GM21737 (cell line): Measurements from ENCODE around the gene OGFR.

Experiments
- ATAC-seq: cut with Tn5 transposase; IDR thresholded peaks from one replicate; pipeline ENCODE4 v1.9.1; 2021; ENCODE audit warnings: mild to moderate bottlenecking, moderate library complexity; ENCODE audit not compliant: unreplicated experiment

Gene OGFR

DNA sequence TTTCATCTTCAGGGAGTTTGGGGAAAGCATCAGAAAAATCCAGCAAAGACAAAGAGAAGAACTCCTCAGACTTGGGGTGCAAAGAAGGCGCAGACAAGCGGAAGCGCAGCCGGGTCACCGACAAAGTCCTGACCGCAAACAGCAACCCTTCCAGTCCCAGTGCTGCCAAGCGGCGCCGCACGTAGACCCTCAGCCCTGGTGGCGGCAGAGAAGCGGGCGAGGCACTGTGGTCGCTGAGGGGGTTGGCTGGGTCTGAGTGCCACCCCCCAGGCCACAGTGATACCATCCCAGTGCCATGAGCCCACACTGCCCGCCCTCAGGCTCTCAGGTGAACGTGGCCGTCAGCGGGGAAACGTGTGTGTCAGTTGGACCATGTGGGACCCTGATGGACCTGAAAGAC lies 5.2 kb upstream of the OGFR start:
- no peak for ATAC-seq

DNA sequence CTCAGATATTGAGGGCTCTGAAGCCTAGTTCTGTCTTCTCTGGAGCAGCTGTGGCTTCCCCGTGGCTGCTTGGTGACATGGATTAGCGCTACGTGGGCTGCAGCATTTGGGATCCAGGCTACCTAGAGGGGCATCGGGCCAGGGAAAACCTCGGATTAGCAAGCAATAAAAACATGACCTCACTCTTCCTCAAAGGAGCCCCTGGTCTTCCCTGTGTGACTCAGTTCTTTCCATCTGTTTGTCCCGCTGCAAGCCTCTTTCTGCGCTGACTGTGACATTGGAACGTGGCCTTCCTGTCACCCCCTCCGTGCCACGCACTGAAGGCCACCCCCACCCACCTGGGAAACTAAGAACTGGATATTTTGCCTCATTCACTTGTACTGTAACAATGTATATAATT lies 4.8 kb upstream of the OGFR start:
- ATAC-seq, result no peak

DNA sequence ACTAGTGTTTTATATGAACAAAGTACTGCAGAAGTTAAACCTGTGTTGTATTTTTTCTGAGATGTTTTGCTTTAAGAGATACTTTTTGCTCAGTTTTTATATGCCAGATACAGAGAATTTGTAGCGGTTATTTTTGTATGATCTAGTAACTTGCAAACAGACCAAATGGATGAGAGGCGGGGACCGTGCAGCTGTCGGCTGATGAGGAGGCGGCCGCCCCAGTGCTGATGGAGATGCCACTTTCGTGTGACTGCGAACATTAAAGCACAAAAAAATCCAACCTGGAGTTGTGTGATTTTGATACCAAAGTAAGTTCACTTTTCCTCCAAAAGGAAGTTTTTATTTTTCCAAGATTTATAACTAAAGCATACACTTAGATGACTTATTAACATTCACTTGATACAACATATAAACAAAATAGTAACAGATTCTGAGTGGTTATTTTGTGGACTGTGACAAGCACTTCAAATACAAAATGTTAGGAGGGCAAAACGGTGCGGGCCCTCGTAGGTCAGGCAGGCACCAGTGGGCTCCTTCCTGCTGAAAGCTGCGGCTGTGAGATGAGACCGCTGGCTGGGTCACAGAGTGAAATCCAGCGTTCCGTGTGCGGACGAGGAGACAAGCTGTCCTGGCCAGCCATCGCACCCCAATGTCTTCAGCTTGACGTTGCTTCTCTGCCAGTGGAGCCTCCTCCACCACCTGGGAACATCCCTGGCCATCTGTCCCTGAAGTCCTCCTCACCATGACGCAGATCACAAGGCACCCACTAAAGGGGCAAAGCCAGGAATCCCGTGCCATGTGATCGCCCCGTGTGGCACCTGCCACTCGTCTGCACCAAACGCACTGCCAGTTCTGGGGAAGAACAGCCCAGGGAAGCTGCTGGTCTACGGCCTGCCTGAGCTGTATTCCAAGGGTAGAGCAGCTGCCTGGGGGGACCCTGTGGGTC lies 4.0 kb upstream of the OGFR start:
- ATAC-seq, result no peak

DNA sequence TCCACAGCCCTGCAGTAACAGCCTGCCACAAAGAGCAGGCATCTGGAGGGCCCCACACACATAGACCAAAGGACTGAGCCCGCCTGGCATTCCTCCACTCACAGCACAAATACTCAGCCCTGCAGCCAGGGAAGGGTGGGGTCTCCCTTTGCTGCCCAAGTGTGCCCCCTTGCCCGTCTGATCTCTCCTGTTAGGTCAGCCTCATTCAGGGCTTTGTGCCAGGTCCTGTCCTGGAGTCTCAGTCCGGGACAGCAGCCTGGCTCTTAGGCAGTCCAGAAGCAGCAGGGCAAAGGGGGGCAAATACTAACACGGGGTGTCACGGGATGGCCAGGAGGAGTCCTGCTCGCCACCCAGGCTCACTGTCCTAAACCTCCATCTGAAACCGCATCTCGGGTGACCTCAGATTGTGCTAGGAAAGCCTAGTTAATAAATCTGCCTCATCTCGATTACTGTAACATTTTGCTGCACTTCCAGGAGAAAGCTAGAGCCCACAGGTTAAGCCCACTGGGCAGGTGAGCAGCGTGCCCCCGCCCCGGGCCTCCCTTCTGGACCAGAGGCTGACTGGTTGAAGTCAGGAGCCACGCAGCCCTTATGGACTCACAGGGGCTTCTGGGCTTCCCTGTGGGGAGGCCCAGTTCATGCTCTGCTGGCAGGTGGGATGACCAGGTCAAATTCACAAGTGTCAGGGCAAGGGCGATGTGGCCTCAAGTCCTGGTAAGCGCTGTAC lies 3.2 kb upstream of the OGFR start:
- no peak for ATAC-seq

DNA sequence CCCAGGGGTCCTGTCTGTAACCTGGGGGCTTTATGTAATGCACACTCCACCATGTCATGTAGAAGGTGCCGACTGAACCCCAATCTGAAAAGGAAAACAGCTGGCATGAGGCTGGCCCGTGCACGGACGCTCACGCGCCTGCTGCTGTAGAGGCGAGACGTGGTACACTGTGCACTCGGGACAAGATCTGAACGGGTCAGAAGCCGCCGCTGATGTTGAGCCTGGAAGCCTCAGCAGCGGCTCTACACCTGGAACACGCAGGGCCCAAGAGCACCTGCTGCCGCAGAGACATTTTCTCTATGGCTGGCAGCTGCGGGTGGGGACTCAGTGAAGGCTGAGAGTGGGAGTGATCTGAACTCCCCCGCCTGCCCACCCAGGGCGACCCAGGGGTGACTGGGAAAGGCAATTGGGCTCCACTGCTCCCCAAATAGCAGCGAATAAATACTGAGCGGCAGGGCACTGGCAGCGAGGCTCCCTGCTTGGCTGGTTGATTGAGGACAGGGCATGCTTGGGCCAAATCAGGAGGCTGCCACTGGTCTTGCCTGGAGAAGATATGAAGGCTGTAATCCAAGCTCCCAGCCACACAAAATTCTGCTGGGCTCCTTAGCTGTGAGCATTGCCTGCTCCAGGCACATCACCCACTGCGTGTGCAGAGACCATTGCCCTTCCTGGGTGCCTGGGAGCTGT lies 2.5 kb upstream of the OGFR start:
- no peak for ATAC-seq

DNA sequence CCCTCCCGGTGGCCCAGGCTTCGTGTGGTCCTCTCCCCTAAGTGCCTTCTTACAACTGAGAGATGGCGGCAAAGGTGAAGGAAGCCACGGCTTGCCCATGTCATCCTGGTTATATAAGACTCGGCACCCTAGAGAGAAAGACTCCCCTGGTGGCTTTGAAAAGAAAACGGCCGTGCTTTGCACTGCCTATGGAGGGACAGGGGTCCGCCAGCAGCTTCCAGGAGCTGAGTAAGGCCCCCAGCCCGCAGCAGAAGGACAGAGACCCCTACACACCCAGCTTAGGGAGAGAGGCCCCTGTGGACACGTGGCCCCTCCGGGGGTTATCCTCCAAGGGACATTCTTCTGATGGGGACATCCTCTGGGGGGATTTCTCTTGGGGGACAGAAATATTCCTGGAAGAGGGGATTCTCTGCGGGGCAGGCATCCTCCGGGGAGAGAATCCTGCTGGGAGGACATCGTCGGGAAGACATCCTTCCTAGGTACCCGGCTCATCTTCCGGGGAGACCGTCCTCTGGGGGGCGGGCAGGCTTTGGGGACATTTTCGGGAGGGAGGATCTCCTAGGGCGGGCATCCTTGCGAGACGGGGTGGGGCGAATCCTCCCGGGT lies 511 bp upstream of the OGFR start:
- ATAC-seq, result no peak

DNA sequence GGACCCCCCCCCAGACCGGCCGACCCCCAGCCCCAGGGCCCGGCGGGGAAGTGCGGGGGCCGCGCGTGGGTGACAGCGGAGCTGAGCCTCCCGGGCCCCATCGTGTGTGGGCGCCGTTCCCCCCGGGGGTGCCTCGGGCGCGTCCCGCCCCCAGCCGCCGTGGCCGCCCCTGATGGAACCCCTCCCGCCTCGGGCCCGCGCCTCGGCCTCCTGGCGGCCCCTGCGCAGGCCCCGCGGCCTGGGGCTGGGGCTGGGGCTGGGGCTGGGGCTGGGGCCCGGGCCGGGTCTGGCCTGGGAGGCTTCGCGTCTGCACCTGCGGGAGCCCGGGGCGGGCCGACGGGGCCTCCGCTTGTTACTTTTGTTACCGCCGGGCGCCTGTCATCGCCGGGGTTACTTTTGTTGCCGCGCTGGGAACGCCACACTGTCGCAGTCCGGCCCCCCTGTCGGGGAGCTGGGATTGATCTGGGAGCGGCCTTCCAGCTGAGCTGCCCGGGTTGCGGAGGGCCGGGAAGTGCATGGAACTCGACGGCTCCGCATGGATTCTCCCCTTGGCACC lies 598 bp downstream of the OGFR start:
- no peak for ATAC-seq

DNA sequence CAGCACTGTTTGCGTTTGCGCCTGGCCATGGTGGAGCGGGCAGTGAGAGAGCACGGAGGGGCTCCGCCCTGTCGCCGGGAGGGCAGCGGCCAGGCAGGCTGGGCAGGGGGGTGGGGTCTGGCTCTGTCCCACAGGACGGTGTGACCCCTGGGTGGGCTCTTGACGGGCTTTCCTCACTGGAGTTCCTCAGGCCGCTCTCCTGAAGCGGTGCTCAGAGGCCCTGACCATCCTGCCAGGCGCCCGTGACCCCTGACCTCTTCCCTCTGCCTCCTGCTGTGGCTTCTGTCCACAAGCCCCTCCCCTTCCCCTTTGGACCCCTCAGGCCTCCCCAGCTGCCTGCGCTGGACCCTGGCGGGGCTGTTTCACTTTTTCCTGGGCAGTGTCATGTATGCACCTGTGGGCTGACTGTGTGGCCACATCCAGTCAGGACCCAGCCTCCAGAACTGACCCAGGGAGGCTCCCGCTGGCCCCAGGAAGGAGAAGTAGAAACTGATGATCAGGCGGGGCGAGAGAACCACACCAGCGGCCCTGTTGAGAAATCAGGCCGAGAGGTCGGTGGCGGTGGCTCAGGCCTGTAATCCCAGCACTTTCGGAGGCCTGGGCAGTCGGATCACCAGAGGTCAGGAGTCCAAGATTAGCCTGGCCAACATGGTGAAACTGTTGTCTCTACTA lies 1.2 kb downstream of the OGFR start:
- no peak for ATAC-seq

DNA sequence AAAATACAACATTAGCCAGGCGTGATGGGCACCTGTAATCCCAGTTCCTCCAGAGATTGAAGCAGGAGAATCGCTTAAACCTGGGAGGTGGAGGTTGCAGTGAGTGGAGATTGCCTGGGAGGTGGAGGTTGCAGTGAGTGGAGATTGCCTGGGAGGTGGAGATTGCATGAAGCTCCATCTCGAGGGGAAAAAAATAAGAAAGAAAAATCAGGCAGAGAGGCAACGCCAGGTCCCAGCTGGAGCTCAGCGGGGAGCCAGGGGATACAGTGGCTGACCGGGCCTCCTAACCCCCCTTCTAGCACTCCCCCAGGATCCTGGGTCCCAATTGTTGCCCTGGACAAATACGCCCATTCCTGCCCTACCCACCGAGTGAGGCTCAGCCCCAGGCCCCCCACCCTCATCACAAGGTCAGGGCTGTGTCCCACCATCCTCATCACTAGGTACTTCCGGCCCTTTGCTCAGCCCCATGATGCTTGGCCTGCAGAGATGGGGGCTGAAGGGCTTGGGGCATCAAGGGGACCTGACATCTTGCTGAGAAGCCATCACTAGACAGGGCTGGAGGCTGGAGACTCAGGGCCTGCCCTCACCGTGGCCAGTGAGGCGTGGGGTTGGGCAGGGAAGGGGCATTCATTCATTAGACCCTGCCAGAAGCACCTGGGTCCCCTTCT lies 1.9 kb downstream of the OGFR start:
- ATAC-seq, result no peak

DNA sequence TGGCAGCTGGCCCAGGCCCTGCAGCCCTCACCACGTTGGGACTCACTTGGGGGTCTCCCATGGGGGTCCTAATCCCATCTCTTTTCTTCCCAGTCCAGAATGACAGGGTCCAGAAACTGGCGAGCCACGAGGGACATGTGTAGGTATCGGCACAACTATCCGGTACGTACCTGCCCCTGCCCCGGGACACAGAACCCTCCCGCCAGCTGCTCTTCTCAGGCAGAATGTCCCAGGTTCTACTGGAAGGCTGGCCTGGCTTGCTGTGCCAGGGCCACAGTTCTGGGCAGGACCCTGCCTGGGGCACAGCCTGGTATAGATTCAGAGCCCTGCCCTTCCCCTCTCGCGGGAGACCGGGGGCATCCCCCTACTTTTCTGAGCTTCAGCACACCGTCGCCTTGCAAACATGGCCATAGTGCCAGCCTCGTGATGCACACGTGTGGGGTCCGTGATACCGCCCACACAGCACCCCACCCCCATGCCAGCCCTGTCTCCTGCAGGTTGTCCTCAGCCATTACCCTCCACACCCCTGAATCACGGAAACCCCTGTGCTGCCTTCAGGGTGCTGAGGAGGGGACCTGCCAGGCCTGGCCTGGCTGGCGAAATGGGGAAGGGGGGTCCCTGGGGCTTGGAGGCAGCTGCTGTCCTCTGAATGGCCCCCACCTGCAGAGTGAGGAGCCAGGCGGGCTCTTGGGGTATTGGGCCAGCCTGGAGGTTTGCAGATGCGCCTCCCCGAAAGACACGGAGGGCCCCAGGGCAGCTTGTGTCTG lies 3.0 kb downstream of the OGFR start:
- no peak for ATAC-seq

DNA sequence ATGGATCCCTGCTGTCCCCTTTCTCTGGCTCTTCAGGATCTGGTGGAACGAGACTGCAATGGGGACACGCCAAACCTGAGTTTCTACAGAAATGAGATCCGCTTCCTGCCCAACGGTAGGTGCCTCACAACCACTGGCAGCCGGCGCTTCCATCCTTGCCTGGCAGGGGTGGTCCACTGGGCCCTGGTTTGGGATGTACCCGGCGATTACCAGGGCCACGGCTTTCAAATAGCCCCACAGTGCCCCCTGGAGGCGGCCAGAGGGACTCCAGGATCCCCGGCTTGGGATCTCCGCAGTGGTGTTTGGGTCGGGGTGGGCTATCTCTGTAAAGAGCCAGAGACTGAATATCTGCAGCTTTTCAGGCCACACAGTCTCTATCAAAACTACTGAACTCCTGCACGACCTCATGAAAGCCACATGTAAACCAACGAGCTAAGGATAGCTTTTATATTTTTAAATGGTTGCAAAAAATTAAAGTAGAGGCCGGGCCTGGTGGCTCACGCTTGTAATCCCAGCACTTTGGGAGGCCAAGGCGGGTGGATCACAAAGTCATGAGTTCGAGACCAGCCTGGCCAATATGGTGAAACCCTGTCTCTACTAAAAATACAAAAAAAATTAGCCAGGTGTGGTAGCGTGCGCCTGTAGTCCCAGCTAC lies 3.7 kb downstream of the OGFR start:
- ATAC-seq, result no peak

DNA sequence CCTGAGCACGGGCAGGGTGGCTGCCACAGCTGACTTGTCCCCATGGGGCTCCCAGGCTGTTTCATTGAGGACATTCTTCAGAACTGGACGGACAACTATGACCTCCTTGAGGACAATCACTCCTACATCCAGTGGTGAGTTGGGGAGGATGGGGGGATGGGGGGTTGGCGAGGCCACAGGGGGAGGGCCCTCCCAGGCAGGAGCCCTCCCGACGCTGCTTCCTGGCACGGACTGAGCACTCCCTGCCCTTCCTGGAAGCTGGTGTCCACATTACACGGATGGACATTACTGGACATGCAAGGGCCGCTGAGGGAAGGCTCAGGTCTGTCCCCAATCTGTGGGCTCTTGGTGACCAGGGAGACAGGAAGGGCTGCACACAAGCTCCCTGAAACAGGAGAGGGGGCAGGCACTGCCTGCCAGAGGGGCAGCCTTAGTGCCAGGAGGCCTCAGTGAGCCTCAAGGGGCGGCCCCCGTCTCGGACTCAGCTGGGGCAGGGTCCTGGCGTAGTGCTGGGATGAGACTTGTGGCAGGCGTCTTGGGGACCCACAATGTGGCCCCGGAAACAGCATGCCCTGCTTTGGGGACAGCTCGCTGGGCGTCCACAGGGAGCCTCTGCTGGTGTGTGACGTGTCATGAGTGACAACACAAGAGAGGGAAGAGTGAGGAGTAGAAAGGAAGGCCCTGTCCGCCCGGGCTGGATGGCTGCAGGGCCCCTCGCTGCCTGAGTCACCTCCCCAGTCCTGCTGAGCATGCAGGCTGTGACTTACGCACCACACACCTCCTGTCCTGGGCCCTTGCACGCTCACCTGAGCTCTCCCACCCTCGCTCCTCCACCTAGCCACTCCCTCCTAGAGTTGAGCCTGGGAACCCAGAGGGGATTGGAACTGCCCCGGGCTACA lies 5.1 kb downstream of the OGFR start:
- no peak for ATAC-seq

DNA sequence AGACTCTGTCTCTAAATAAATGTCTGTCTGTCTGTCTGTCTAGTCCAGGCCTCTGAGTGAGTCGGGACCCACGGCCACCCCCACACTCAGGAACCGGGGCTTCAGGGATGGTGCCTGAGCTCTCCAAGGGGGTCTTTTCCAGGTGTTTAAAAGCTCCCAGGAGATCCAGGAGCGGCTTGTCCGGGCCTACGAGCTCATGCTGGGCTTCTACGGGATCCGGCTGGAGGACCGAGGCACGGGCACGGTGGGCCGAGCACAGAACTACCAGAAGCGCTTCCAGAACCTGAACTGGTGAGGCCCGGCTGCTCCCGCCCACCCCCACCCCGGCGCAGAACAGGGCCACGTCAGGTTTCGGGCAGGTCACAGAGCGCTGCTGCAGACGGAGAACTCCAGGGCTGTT lies 6.7 kb downstream of the OGFR start:
- ATAC-seq, result no peak

DNA sequence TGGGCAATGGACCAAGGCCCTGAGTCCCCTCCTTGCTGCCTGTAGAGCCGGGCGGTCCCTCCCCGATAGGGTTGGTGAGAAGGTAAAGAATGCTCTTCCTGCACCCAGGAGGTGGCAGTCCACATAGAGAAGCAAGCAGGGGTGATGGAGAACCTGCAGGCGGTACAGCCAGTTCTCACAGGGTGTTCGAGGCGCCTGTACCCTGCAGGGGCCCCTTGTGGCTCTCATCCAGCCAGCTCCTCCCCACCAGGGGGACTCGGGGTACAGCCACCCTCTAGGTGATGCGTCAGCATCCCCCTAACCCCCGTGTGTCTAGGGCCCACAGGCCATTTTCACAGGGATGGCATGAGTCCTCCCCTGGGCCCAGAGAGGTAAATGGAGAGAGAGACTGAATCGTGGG lies 7.1 kb downstream of the OGFR start:
- no peak for ATAC-seq

DNA sequence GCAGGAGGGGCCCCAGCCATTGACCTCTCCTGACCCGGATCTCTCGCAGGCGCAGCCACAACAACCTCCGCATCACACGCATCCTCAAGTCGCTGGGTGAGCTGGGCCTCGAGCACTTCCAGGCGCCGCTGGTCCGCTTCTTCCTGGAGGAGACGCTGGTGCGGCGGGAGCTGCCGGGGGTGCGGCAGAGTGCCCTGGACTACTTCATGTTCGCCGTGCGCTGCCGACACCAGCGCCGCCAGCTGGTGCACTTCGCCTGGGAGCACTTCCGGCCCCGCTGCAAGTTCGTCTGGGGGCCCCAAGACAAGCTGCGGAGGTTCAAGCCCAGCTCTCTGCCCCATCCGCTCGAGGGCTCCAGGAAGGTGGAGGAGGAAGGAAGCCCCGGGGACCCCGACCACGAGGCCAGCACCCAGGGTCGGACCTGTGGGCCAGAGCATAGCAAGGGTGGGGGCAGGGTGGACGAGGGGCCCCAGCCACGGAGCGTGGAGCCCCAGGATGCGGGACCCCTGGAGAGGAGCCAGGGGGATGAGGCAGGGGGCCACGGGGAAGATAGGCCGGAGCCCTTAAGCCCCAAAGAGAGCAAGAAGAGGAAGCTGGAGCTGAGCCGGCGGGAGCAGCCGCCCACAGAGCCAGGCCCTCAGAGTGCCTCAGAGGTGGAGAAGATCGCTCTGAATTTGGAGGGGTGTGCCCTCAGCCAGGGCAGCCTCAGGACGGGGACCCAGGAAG lies 7.7 kb downstream of the OGFR start:
- no peak for ATAC-seq

DNA sequence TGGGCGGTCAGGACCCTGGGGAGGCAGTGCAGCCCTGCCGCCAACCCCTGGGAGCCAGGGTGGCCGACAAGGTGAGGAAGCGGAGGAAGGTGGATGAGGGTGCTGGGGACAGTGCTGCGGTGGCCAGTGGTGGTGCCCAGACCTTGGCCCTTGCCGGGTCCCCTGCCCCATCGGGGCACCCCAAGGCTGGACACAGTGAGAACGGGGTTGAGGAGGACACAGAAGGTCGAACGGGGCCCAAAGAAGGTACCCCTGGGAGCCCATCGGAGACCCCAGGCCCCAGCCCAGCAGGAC lies 8.2 kb downstream of the OGFR start:
- ATAC-seq, result no peak

DNA sequence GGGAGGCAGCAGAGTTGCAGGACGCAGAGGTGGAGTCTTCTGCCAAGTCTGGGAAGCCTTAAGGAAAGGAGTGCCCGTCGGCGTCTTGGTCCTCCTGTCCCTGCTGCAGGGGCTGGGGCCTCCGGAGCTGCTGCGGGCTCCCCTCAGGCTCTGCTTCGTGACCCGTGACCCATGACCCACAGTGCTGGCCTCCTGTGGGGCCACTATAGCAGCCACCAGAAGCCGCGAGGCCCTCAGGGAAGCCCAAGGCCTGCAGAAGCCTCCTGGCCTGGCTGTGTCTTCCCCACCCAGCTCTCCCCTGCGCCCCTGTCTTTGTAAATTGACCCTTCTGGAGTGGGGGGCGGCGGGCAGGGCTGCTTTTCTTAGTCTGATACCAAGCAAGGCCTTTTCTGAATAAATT lies 9.0 kb downstream of the OGFR start:
- no peak for ATAC-seq
